Measurements from ENCODE around the gene ZNF260. TPM values are rescaled to one million over a fixed set of nuclear protein-coding genes. Genes with fewer than 3 reads are reported as not detected.
"Not testable (repeated sequence)": the region's sequence is repeated elsewhere in the genome, so short reads cannot be mapped to it uniquely, and the experiment has no call there.

The ZNF260 gene
- total RNA-seq, 1 donor from 2014 or later: 45.4 TPM

DNA sequence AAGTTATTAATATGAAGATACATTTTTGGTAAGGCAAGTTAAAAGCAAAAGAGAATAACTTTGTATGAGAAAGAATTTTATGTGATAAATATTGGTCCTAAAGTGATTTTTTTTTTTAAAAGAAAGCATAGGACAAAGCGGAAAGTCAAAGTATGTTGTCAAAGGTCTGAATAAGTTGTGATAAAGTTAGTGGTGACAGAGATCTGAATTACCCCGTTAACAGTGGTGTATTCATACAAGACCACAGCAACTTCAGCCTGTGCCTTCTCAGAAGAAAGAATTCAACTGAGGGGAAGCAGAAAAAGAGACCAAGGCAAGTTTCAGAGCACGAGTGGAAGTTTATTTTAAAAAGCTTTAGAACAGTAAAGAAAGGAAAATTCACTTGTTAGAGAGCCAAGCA lies 19.7 kb downstream of the ZNF260 start:
- TF ChIP-seq, protein P1, sequence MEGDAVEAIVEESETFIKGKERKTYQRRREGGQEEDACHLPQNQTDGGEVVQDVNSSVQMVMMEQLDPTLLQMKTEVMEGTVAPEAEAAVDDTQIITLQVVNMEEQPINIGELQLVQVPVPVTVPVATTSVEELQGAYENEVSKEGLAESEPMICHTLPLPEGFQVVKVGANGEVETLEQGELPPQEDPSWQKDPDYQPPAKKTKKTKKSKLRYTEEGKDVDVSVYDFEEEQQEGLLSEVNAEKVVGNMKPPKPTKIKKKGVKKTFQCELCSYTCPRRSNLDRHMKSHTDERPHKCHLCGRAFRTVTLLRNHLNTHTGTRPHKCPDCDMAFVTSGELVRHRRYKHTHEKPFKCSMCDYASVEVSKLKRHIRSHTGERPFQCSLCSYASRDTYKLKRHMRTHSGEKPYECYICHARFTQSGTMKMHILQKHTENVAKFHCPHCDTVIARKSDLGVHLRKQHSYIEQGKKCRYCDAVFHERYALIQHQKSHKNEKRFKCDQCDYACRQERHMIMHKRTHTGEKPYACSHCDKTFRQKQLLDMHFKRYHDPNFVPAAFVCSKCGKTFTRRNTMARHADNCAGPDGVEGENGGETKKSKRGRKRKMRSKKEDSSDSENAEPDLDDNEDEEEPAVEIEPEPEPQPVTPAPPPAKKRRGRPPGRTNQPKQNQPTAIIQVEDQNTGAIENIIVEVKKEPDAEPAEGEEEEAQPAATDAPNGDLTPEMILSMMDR (IDR thresholded peaks at IDR 0.05; ENCODE audit: unreplicated experiment): no peak
- Mint-ChIP-seq H3K36me3 (ENCODE audit: insufficient read depth) (peaks cover 34% of the 10 kb centered on the region), H3K4me3 (ENCODE audit: low read depth) (no peak overlapping the region)

GRCh38 chr19:36501973-36502372 lies 26.1 kb downstream of the ZNF260 start:
- H3K27ac Mint-ChIP-seq: no peak overlapping the region
- H3K4me1 Mint-ChIP-seq (ENCODE audit: low read depth): no peaks in the 10 kb centered on the region
- H3K36me3 Mint-ChIP-seq (ENCODE audit: insufficient read depth): peaks cover 14% of the 10 kb centered on the region
- H3K27me3 Mint-ChIP-seq: no peaks in the 10 kb centered on the region
- TF ChIP-seq, protein P1 (IDR thresholded peaks at IDR 0.05; ENCODE audit: unreplicated experiment): no peak
- H3K9me3 Mint-ChIP-seq (ENCODE audit: low read depth): peaks cover 27% of the 10 kb centered on the region
- DNase-seq (ENCODE audit: low spot score, unreplicated experiment): no peak
- H3K4me3 Mint-ChIP-seq (ENCODE audit: low read depth): no peak overlapping the region

More for the DNA sequence above, 19.7 kb downstream of the ZNF260 start:
- DNase-seq (ENCODE audit: low spot score, unreplicated experiment): no peak
- peaks cover 26% of the 10 kb centered on the region for H3K9me3 Mint-ChIP-seq (ENCODE audit: low read depth)
- H3K27ac Mint-ChIP-seq: peak overlapping the region; percentile 20
- H3K4me1 Mint-ChIP-seq (ENCODE audit: low read depth): no peaks in the 10 kb centered on the region
- no peaks in the 10 kb centered on the region for H3K27me3 Mint-ChIP-seq

DNA sequence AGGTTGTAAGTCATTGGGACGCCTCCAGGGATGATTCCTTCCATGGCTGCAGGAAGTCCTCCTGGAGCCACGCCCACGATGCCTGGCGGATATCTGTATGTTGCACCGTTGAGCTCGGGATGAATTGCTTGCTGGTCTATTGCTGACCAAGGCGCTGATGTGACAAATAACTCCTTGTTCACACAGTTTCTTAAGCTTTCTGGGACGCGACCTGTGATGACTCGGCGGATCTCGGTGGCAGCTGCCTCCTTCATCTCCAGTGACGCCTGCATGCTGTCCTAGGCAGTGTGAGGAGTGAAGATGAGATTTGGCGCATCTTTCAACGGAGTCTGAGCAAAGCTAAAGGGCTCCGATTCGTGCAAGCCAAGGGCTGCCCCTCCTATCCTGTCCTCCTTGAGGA lies 31.1 kb downstream of the ZNF260 start:
- TF ChIP-seq, protein P1 (IDR thresholded peaks at IDR 0.05; ENCODE audit: unreplicated experiment): no peak
- no peak for DNase-seq (ENCODE audit: low spot score, unreplicated experiment)
- H3K27me3 Mint-ChIP-seq: no peaks in the 10 kb centered on the region
- no peak overlapping the region for H3K27ac Mint-ChIP-seq
- H3K4me3 Mint-ChIP-seq (ENCODE audit: low read depth): no peak overlapping the region
- H3K4me1 Mint-ChIP-seq (ENCODE audit: low read depth): no peaks in the 10 kb centered on the region
- peaks cover 22% of the 10 kb centered on the region for H3K9me3 Mint-ChIP-seq (ENCODE audit: low read depth)
- H3K36me3 Mint-ChIP-seq (ENCODE audit: insufficient read depth): peaks cover 4% of the 10 kb centered on the region

GRCh38 chr19:36492689-36493453 lies 35.2 kb downstream of the ZNF260 start:
- TF ChIP-seq, protein P1 (IDR thresholded peaks at IDR 0.05; ENCODE audit: unreplicated experiment): peak; percentile 50
- Mint-ChIP-seq H3K9me3 (ENCODE audit: low read depth) (peaks cover 17% of the 10 kb centered on the region), H3K27ac (peak overlapping the region; percentile 50)
- H3K36me3 Mint-ChIP-seq (ENCODE audit: insufficient read depth); DNase-seq (ENCODE audit: low spot score, unreplicated experiment); H3K27me3 Mint-ChIP-seq; H3K4me1 Mint-ChIP-seq (ENCODE audit: low read depth); H3K4me3 Mint-ChIP-seq (ENCODE audit: low read depth): not testable (repeated sequence)

DNA sequence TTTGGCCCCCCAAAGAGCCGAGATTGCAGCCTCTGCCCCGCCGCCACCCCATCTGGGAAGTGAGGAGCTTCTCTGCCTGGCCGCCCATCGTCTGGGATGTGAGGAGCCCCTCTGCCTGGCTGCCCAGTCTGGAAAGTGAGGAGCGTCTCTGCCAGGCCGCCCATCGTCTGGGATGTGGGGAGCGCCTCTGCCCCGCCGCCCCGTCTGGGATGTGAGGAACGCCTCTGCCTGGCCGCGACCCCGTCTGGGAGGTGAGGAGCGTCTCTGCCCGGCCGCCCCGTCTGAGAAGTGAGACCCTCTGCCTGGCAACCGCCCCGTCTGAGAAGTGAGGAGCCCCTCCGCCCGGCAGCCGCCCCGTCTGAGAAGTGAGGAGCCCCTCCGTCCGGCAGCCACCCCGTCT lies 37.2 kb downstream of the ZNF260 start:
- peaks cover 12% of the 10 kb centered on the region for H3K36me3 Mint-ChIP-seq (ENCODE audit: insufficient read depth)

GRCh38 chr19:36489920-36490415 lies 38.1 kb downstream of the ZNF260 start:
- H3K27ac Mint-ChIP-seq: peak overlapping the region; percentile 100
- H3K27me3 Mint-ChIP-seq: no peaks in the 10 kb centered on the region
- peaks cover 9% of the 10 kb centered on the region for H3K9me3 Mint-ChIP-seq (ENCODE audit: low read depth)
- peak overlapping the region; percentile 98 for H3K4me3 Mint-ChIP-seq (ENCODE audit: low read depth)
- no peak for DNase-seq (ENCODE audit: low spot score, unreplicated experiment)
- H3K4me1 Mint-ChIP-seq (ENCODE audit: low read depth): peaks cover 12% of the 10 kb centered on the region
- H3K36me3 Mint-ChIP-seq (ENCODE audit: insufficient read depth): peaks cover 13% of the 10 kb centered on the region
- TF ChIP-seq, protein P1 (IDR thresholded peaks at IDR 0.05; ENCODE audit: unreplicated experiment): no peak

More for the DNA sequence above, 37.2 kb downstream of the ZNF260 start:
- peaks cover 12% of the 10 kb centered on the region for H3K4me1 Mint-ChIP-seq (ENCODE audit: low read depth)
- H3K9me3 Mint-ChIP-seq (ENCODE audit: low read depth); H3K27me3 Mint-ChIP-seq; H3K27ac Mint-ChIP-seq; H3K4me3 Mint-ChIP-seq (ENCODE audit: low read depth); DNase-seq (ENCODE audit: low spot score, unreplicated experiment): not testable (repeated sequence)

Data from progenitor cell of endocrine pancreas (in vitro differentiated cells).